Activated effector memory CD4-positive, alpha-beta T cell treated with anti-CD3 and anti-CD28 coated beads, Interleukin-2, amount 50 U/mL, for 16 hours (primary cell): ENCODE measurements around the gene FXYD5.
A peak's percentile ranks its signal among the peaks of the same experiment; 100 is the strongest.

ENCODE experiments used
- DNase-seq: peaks from one replicate; pipeline ENCODE4 v3.0.0-alpha.2; 2020

Gene FXYD5

DNA sequence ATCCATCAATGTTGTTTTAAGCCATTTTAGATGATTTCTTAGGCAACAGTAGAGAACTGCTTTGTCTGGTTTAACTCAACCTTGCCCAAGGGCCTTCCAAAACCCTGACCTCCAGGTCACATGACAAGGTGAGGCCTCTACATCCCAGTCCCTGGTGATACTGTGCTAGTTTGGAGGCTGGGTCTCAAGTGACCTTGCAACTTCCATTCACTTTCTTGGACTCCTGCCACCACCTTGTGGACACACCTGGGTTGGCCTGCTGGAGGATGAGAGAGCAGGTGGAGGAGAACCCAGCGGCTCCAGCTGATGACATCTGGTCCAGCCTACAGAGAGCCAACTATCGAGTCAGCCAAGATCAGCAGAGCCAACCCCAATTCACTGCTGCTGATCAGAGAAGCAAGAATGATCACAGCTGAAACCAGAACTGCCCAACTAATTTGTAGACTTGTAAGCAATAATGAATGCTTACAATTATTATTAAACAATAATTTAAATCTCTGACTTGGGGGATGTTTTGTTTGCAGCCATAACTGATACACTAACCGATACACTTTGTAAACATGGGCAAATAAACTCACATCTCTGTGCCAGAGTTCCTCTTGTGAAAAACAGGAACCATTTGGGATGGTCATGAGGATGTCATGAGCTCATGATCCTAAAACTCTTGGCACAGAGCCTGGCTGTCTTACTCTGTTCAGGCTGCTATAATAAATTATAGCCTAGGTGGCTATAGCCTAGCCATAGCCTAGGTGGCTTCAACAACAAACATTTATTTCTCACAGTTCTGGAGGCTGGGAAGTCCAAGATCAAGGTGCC, 62.5 kb downstream of the FXYD5 start:
- DNase-seq: peak; percentile 78

DNA sequence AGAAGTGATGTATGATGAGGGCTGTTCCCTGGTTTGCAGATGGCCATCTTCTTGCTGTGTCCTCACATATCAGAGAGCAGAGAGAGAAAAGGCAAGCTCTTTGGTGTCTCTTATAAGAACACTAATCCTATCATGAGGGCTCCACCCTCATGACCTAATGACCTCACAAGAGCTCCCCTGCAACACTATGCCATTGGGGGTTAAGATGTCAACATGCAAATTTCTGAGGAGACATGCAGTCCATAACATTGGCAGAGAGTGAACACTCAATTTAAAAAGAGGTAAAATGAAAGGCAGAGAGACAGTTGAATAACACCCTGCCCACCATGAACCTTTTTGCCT, 63.1 kb downstream of the FXYD5 start:
- no peak for DNase-seq

DNA sequence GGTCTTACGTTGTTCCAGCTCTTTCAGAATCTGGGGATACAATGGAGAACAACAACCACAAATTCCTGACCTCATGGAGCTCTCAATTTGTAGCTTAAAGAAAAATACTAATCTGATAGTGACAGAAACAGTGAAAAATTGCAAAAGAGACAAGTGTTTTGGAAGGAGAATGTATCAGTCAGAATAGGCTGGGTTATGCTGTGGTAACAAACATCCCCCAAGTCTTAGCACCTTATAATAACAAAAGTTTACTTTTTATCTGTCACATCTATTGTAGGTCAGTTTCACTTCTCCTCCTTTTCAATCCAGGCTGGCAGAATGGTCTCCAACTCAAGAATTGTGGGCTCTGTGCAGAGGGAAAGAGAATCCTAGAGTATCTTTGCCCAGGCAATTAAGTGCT, 64.5 kb downstream of the FXYD5 start:
- no peak for DNase-seq
